DMS79 treated with DMSO at 0.1 percent for 48 hours (cell line): Measurements from ENCODE around the gene ADGRA3.
A peak's percentile ranks its signal among the peaks of the same experiment; 100 is the strongest.
"Not testable (repeated sequence)": the region's sequence is repeated elsewhere in the genome, so short reads cannot be mapped to it uniquely, and the experiment has no call there.

ENCODE experiments used
- DNase-seq: peaks from one replicate; lab custom pipeline; 2025; lab: John Stamatoyannopoulos, UW

ADGRA3 gene

GRCh38 chr4:22435652-22436051, 80.2 kb downstream of the ADGRA3 start:
- DNase-seq: no peak

- DNase-seq: no peak
Measured at GRCh38 chr4:22434895-22435294, 81.0 kb downstream of the ADGRA3 start.

- DNase-seq: no peak
Measured at GRCh38 chr4:22430626-22431025, 85.2 kb downstream of the ADGRA3 start.

GRCh38 chr4:22428441-22428840, 87.4 kb downstream of the ADGRA3 start:
- no peak for DNase-seq

GRCh38 chr4:22427675-22428074, 88.2 kb downstream of the ADGRA3 start:
- peak; percentile 67 for DNase-seq

- no peak for DNase-seq
Measured at GRCh38 chr4:22420291-22420690, 95.6 kb downstream of the ADGRA3 start.

GRCh38 chr4:22417408-22417807, 98.5 kb downstream of the ADGRA3 start:
- DNase-seq: no peak

GRCh38 chr4:22416403-22416802, 99.5 kb downstream of the ADGRA3 start:
- DNase-seq: no peak

- DNase-seq: no peak
Measured at GRCh38 chr4:22414833-22415232, 101.0 kb downstream of the ADGRA3 start.

GRCh38 chr4:22413471-22413870, 102.4 kb downstream of the ADGRA3 start:
- DNase-seq: no peak

GRCh38 chr4:22412013-22412412, 103.9 kb downstream of the ADGRA3 start:
- DNase-seq: no peak

GRCh38 chr4:22410645-22411247, 105.1 kb downstream of the ADGRA3 start:
- peak; percentile 12 for DNase-seq

- DNase-seq: no peak
Measured at GRCh38 chr4:22408474-22408873, 107.4 kb downstream of the ADGRA3 start.

- DNase-seq: no peak
Measured at GRCh38 chr4:22407361-22407760, 108.5 kb downstream of the ADGRA3 start.

GRCh38 chr4:22398671-22399070, 117.2 kb downstream of the ADGRA3 start:
- no peak for DNase-seq

GRCh38 chr4:22391551-22391950, 124.3 kb downstream of the ADGRA3 start:
- DNase-seq: no peak

GRCh38 chr4:22389240-22389870, 126.5 kb downstream of the ADGRA3 start:
- peak; percentile 26 for DNase-seq

GRCh38 chr4:22385611-22386011, 130.3 kb downstream of the ADGRA3 start:
- no peak for DNase-seq

- DNase-seq: no peak
Measured at GRCh38 chr4:22384154-22384553, 131.7 kb downstream of the ADGRA3 start.

GRCh38 chr4:22382216-22382615, 133.7 kb downstream of the ADGRA3 start:
- not testable (repeated sequence) for DNase-seq

- no peak for DNase-seq
Measured at GRCh38 chr4:22372986-22373385, 142.9 kb downstream of the ADGRA3 start.

GRCh38 chr4:22369901-22370562, 145.8 kb downstream of the ADGRA3 start:
- no peak for DNase-seq

GRCh38 chr4:22363787-22364186, 152.1 kb downstream of the ADGRA3 start:
- no peak for DNase-seq
